ENCODE results near the gene HTRA3.

HTRA3 gene

DNA sequence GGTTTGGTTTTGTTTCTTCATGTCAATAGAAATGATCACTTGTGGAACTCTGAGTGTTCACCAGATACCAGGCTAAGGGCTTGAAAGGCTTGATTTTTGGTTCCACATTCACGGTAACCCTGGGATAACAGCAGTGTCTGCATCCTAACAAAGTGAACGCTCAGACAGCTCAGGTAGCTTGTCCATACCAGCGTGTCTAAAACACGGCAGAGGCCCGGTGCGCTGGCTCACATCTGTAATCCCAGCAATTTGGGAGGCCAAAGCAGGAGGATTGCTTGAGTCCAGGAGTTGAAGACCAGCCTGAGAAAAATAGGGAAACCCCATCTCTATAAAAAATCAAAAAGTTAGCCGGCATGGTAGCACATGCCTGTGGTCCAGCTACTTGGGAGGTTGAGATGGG is 49.0 kb downstream of the HTRA3 start:
- H3K4me1 ChIP-seq (ENCODE audit: insufficient read depth, insufficient read length), result peaks cover 18% of the 10 kb centered on the region
- no peak for DNase-seq (ENCODE audit: low read depth, low spot score)
- H3K27me3 ChIP-seq (ENCODE audit: insufficient read depth, insufficient read length), result no peaks in the 10 kb centered on the region
- TF ChIP-seq YY1 (IDR thresholded peaks at IDR 0.05; ENCODE audit: insufficient read depth, insufficient read length) (no peak), ZNF274 (IDR thresholded peaks at IDR 0.05; ENCODE audit: low read depth, low read length) (no peak), SUZ12 (IDR thresholded peaks at IDR 0.05; ENCODE audit: extremely low read depth, insufficient read depth, insufficient read length) (no peak)
- H3K9ac ChIP-seq (ENCODE audit: insufficient read length, low read depth), result no peak overlapping the region
- no peak overlapping the region for H3K4me3 ChIP-seq (ENCODE audit: insufficient read length, low read depth)
- H3K9me3 ChIP-seq (ENCODE audit: insufficient read depth, low read length), result peaks cover 6% of the 10 kb centered on the region; the same call in 1 of the 2 replicates
- no peaks in the 10 kb centered on the region for H3K36me3 ChIP-seq (ENCODE audit: insufficient read depth, insufficient read length, low read length)

DNA sequence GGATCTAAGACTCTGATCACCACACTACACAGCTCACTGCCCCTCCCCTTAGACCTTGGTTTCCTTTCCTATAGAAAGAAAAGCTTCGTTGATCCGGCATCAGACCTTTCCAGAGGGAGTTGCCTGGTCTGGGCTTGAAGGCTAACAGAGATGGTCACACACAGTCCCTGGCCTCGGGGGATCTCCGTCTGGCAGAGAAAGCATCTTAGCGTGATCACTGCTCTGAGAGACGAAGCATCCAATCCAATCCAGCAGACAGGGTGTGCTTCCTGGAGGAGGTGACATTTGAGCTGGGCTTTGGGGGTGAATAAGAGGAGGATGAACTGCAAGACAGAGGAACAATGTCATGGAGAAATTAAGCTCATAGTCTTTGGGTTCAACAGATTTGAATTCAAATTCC is 49.5 kb downstream of the HTRA3 start:
- no peak for TF ChIP-seq YY1 (IDR thresholded peaks at IDR 0.05; ENCODE audit: insufficient read depth, insufficient read length)
- TF ChIP-seq SUZ12 (IDR thresholded peaks at IDR 0.05; ENCODE audit: extremely low read depth, insufficient read depth, insufficient read length), result no peak
- no peak for TF ChIP-seq ZNF274 (IDR thresholded peaks at IDR 0.05; ENCODE audit: low read depth, low read length)
- no peaks in the 10 kb centered on the region for H3K27me3 ChIP-seq (ENCODE audit: insufficient read depth, insufficient read length)
- peaks cover 18% of the 10 kb centered on the region for H3K4me1 ChIP-seq (ENCODE audit: insufficient read depth, insufficient read length)
- no peak overlapping the region for H3K4me3 ChIP-seq (ENCODE audit: insufficient read length, low read depth)
- H3K9ac ChIP-seq (ENCODE audit: insufficient read length, low read depth), result no peak overlapping the region
- H3K36me3 ChIP-seq (ENCODE audit: insufficient read depth, insufficient read length, low read length), result no peaks in the 10 kb centered on the region
- peaks cover 11% of the 10 kb centered on the region; the same call in 1 of the 2 replicates for H3K9me3 ChIP-seq (ENCODE audit: insufficient read depth, low read length)
- DNase-seq (ENCODE audit: low read depth, low spot score), result no peak

- no peaks in the 10 kb centered on the region for H3K36me3 ChIP-seq (ENCODE audit: insufficient read depth, insufficient read length, low read length)
- H3K4me3 ChIP-seq (ENCODE audit: insufficient read length, low read depth), result no peak overlapping the region
- no peaks in the 10 kb centered on the region for H3K27me3 ChIP-seq (ENCODE audit: insufficient read depth, insufficient read length)
- TF ChIP-seq YY1 (IDR thresholded peaks at IDR 0.05; ENCODE audit: insufficient read depth, insufficient read length) (no peak), ZNF274 (IDR thresholded peaks at IDR 0.05; ENCODE audit: low read depth, low read length) (no peak), SUZ12 (IDR thresholded peaks at IDR 0.05; ENCODE audit: extremely low read depth, insufficient read depth, insufficient read length) (no peak)
- H3K9ac ChIP-seq (ENCODE audit: insufficient read length, low read depth), result no peak overlapping the region
- DNase-seq (ENCODE audit: low read depth, low spot score), result no peak
- peaks cover 18% of the 10 kb centered on the region for H3K4me1 ChIP-seq (ENCODE audit: insufficient read depth, insufficient read length)
- peaks cover 19% of the 10 kb centered on the region; the same call in 1 of the 2 replicates for H3K9me3 ChIP-seq (ENCODE audit: insufficient read depth, low read length)
Observed at GRCh38 chr4:8319731-8320385, 50.3 kb downstream of the HTRA3 start.

GRCh38 chr4:8320386-8320750 is 50.8 kb downstream of the HTRA3 start:
- H3K27me3 ChIP-seq (ENCODE audit: insufficient read depth, insufficient read length), result no peaks in the 10 kb centered on the region
- TF ChIP-seq ZNF274 (IDR thresholded peaks at IDR 0.05; ENCODE audit: low read depth, low read length) (no peak), SUZ12 (IDR thresholded peaks at IDR 0.05; ENCODE audit: extremely low read depth, insufficient read depth, insufficient read length) (no peak), YY1 (IDR thresholded peaks at IDR 0.05; ENCODE audit: insufficient read depth, insufficient read length) (no peak)

DNA sequence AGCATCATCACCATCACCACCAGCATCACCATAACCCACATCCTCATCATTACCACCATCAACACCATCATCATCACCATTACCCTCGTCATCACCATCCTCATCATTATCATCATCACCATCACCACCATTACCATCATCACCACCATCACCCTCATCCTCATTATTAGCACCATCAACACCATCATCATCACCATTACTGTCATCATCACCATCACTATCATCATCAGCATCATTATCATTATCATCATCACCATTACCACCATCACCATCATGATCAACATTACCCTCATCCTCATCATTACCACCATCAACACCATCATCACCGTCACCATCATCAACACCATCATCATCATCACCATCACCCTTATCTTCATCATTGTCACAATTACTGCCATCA is 51.7 kb downstream of the HTRA3 start:
- Histone ChIP-seq H3K4me3 (ENCODE audit: insufficient read length, low read depth) (no peak overlapping the region), H3K9me3 (ENCODE audit: insufficient read depth, low read length) (peaks cover 24% of the 10 kb centered on the region; the same call in 1 of the 2 replicates), H3K27me3 (ENCODE audit: insufficient read depth, insufficient read length) (no peaks in the 10 kb centered on the region), H3K9ac (ENCODE audit: insufficient read length, low read depth) (no peak overlapping the region), H3K36me3 (ENCODE audit: insufficient read depth, insufficient read length, low read length) (no peaks in the 10 kb centered on the region), H3K4me1 (ENCODE audit: insufficient read depth, insufficient read length) (peaks cover 10% of the 10 kb centered on the region)
- TF ChIP-seq SUZ12 (IDR thresholded peaks at IDR 0.05; ENCODE audit: extremely low read depth, insufficient read depth, insufficient read length) (no peak), YY1 (IDR thresholded peaks at IDR 0.05; ENCODE audit: insufficient read depth, insufficient read length) (no peak), ZNF274 (IDR thresholded peaks at IDR 0.05; ENCODE audit: low read depth, low read length) (no peak)
- no peak for DNase-seq (ENCODE audit: low read depth, low spot score)

More at GRCh38 chr4:8320386-8320750, 50.8 kb downstream of the HTRA3 start:
- Histone ChIP-seq H3K4me1 (ENCODE audit: insufficient read depth, insufficient read length) (peaks cover 16% of the 10 kb centered on the region), H3K9me3 (ENCODE audit: insufficient read depth, low read length) (peaks cover 20% of the 10 kb centered on the region; the same call in 1 of the 2 replicates), H3K9ac (ENCODE audit: insufficient read length, low read depth) (no peak overlapping the region), H3K4me3 (ENCODE audit: insufficient read length, low read depth) (no peak overlapping the region), H3K36me3 (ENCODE audit: insufficient read depth, insufficient read length, low read length) (no peaks in the 10 kb centered on the region)
- DNase-seq (ENCODE audit: low read depth, low spot score), result no peak

DNA sequence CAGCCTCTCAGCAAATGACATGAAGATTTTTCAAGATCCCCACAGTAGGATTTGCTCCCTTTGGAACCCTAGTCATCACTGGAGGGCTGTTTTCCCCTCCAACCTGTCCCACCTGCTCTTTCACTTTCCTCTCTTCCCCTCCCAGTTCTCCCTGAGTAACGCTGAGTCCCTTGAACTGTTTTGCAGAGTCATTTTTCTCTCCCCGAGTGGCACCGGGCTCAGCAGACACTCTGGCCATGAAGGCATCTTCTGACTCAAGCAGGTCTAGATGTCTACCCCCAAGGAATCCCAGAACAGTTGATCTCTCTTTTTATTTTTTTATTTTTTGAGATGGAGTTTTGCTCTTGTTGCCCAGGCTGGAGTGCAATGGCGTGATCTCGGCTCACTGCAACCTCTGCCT is 52.2 kb downstream of the HTRA3 start:
- TF ChIP-seq ZNF274 (IDR thresholded peaks at IDR 0.05; ENCODE audit: low read depth, low read length) (no peak), YY1 (IDR thresholded peaks at IDR 0.05; ENCODE audit: insufficient read depth, insufficient read length) (no peak), SUZ12 (IDR thresholded peaks at IDR 0.05; ENCODE audit: extremely low read depth, insufficient read depth, insufficient read length) (no peak)
- H3K4me1 ChIP-seq (ENCODE audit: insufficient read depth, insufficient read length), result peaks cover 5% of the 10 kb centered on the region

DNA sequence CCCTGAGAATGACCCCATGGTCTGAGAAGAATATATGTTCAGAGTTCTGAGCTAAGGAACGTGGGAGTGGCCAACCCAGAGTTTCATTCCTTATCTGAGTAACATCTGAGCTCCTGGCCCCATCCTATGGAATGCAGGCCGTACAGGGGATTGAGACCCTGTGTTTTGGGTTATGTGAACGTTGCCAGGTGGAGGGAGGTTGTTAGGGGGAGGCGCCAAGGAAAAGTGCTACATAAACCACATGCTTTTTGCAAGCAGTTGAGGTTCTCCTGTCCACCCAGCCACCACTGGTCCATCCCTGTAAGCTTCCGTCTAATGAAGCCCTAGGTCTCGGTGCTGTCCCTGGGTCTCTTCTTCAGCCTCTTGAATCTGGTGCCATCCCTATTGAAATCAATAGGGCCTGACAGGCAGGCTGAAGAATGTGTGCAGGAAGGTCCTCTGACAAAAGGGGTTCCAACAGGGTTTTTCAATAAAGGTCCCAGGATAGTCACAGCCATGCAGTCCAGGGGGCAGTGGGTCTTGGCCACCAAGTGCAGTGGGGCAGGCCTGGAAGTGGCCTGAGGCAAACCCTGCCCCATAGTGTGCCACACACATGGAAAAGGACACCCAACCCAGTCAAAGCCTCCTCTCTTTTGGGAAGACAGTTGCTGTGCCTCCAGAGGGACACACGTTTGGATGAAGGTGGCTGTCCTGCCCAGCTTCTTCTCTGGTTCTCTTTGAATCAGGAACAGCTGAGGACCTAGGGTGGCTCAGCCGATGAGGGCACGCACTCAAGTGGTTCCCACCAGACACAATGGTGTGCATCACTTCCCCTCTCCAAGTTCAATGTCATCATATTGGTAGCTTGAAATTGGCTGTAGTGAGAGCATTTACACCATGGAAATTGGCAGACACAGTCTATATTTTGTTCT is 53.5 kb downstream of the HTRA3 start:
- TF ChIP-seq YY1 (IDR thresholded peaks at IDR 0.05; ENCODE audit: insufficient read depth, insufficient read length), result no peak
- no peak for TF ChIP-seq SUZ12 (IDR thresholded peaks at IDR 0.05; ENCODE audit: extremely low read depth, insufficient read depth, insufficient read length)
- no peak for TF ChIP-seq ZNF274 (IDR thresholded peaks at IDR 0.05; ENCODE audit: low read depth, low read length)
- DNase-seq (ENCODE audit: low read depth, low spot score), result no peak
- Histone ChIP-seq H3K9ac (ENCODE audit: insufficient read length, low read depth) (no peak overlapping the region), H3K36me3 (ENCODE audit: insufficient read depth, insufficient read length, low read length) (no peaks in the 10 kb centered on the region), H3K9me3 (ENCODE audit: insufficient read depth, low read length) (peaks cover 32% of the 10 kb centered on the region; the same call in 1 of the 2 replicates), H3K4me1 (ENCODE audit: insufficient read depth, insufficient read length) (no peaks in the 10 kb centered on the region), H3K4me3 (ENCODE audit: insufficient read length, low read depth) (no peak overlapping the region), H3K27me3 (ENCODE audit: insufficient read depth, insufficient read length) (no peaks in the 10 kb centered on the region)

More for the DNA sequence above, 52.2 kb downstream of the HTRA3 start:
- DNase-seq (ENCODE audit: low read depth, low spot score), result no peak
- H3K4me3 ChIP-seq (ENCODE audit: insufficient read length, low read depth), result no peak overlapping the region
- H3K36me3 ChIP-seq (ENCODE audit: insufficient read depth, insufficient read length, low read length), result no peaks in the 10 kb centered on the region
- peaks cover 29% of the 10 kb centered on the region; the same call in 1 of the 2 replicates for H3K9me3 ChIP-seq (ENCODE audit: insufficient read depth, low read length)
- no peaks in the 10 kb centered on the region for H3K27me3 ChIP-seq (ENCODE audit: insufficient read depth, insufficient read length)
- no peak overlapping the region for H3K9ac ChIP-seq (ENCODE audit: insufficient read length, low read depth)

Measured in NT2/D1 (cell line).